K562 (cell line): ENCODE measurements around the gene ZNF800. TPM values are rescaled to one million over a fixed set of nuclear protein-coding genes. Genes with fewer than 3 reads are reported as not detected.
A peak's percentile ranks its signal among the peaks of the same experiment; 100 is the strongest.

Source experiments
- HDGF ChIP-seq: fragments of 450-650 bp; IDR thresholded peaks from 2 replicates; pipeline ENCODE4 v1.6.1; 2016
- KAT7 ChIP-seq: sonication (generic); formaldehyde crosslinking; IDR thresholded peaks from 2 replicates; pipeline ENCODE4 v1.8.0; 2022; ENCODE audit warnings: missing genetic modification reagents, mild to moderate bottlenecking, borderline replicate concordance
- MGA ChIP-seq: fragments of 450-650 bp; IDR thresholded peaks from 2 replicates; pipeline ENCODE4 v1.6.1; 2016; ENCODE audit warnings: mild to moderate bottlenecking, moderate library complexity
- MIER1 ChIP-seq: fragments of 450-650 bp; IDR thresholded peaks from 2 replicates; pipeline ENCODE4 v1.6.1; 2016; ENCODE audit warnings: antibody characterized with exemption, mild to moderate bottlenecking, low read depth
- MTF1 ChIP-seq: fragments of 250-450 bp; sonication (Bioruptor Pico); IDR thresholded peaks from 2 replicates; pipeline ENCODE4 v1.9.0; 2021; ENCODE audit warnings: moderate library complexity, mild to moderate bottlenecking, inconsistent platforms, borderline replicate concordance
- POLR2G ChIP-seq: fragments of 200-400 bp; formaldehyde crosslinking; IDR thresholded peaks from 2 replicates; pipeline ENCODE4 v1.6.1; 2017; ENCODE audit warnings: low read depth, mild to moderate bottlenecking, antibody characterized with exemption, low read length, moderate library complexity
- POLR2H ChIP-seq: IDR thresholded peaks from 2 replicates; pipeline ENCODE4 v1.6.1; 2016; ENCODE audit warnings: missing genetic modification characterization, low read depth, mild to moderate bottlenecking, control low read depth, missing compliant biosample characterization, moderate library complexity
- SIX5 ChIP-seq, 2 experiments: IDR thresholded peaks; 2 replicates each; pipeline ENCODE4 v1.6.1; 2011; ENCODE audit warnings: low read length in 2 of 2, borderline replicate concordance in 1 of 2, low read depth in 1 of 2, mild to moderate bottlenecking in 1 of 2, moderate library complexity in 1 of 2; ENCODE audit not compliant: insufficient read depth in 1 of 2
- XRCC3 ChIP-seq: fragments of 450-650 bp; IDR thresholded peaks from 2 replicates; pipeline ENCODE4 v1.6.1; 2017; ENCODE audit warnings: mild to moderate bottlenecking, moderate library complexity
- polyA plus RNA-seq, 8 experiments: library from polyadenylated mRNA; depleted of rRNA in 4 of 8; stranded (reverse) in 5 of 8; unstranded in 3 of 8; fragments of >200 nt; fragmentation: Nextera tagmentation in 2 of 8; fragmentation: Illumina TruSeq in 1 of 8; extraction: Ambion mirVana in 2 of 8; extraction: Trizol in 1 of 8; gene quantifications; 2 replicates each; pipeline versions ENCODE4 v1.2.1 to v1.2.3, GENCODE V29; 2011 to 2014; ENCODE audit warnings: inconsistent platforms in 1 of 8, missing spikeins in 1 of 8
- total RNA-seq, 7 experiments: library from RNA; depleted of rRNA in 6 of 7; stranded (reverse); fragments of >200 nt in 6 of 7; fragmentation: Illumina TruSeq in 2 of 7; extraction: Trizol in 2 of 7; gene quantifications; 2 replicates each; pipeline versions ENCODE4 v1.2.1 to v1.2.3, GENCODE V29; 2011 to 2021; ENCODE audit warnings: low replicate concordance in 1 of 7

The ZNF800 gene
- total and polyA plus RNA-seq, 9 of the 15 experiments (the other 6 are each of a cell fraction or from before 2014, with no cell fraction given): 7.5 to 58.3 (median 33.4) TPM

- no peak for TF ChIP-seq MGA
- TF ChIP-seq MIER1: no peak
- TF ChIP-seq KAT7: 0 out of 2 replicates have a peak, but pooled peaks have one; percentile 29
- 0 out of 2 replicates have a peak, but pooled peaks have one; percentile 30 for TF ChIP-seq POLR2H (tag)
- no peak for TF ChIP-seq HDGF
- no peak for TF ChIP-seq XRCC3
- TF ChIP-seq MTF1 (CRISPR knock-in tag): no peak
- TF ChIP-seq SIX5 (IDR thresholded peaks at IDR 0.05; ENCODE audit: borderline replicate concordance in 1 of 2, insufficient read depth in 1 of 2, low read depth in 1 of 2, low read length in 2 of 2): no peak
- no peak for TF ChIP-seq POLR2G
Measured at GRCh38 chr7:127390186-127390816, 2.2 kb downstream of the ZNF800 start (continued).
